GM19193 (cell line): ENCODE measurements around the gene DQX1.

Source experiments
- POLR2A ChIP-seq: IDR thresholded peaks from 4 replicates; pipeline ENCODE4 v1.6.1; 2011; ENCODE audit not compliant: insufficient read depth, insufficient read length; ENCODE audit errors: extremely low read depth

The DQX1 gene

DNA sequence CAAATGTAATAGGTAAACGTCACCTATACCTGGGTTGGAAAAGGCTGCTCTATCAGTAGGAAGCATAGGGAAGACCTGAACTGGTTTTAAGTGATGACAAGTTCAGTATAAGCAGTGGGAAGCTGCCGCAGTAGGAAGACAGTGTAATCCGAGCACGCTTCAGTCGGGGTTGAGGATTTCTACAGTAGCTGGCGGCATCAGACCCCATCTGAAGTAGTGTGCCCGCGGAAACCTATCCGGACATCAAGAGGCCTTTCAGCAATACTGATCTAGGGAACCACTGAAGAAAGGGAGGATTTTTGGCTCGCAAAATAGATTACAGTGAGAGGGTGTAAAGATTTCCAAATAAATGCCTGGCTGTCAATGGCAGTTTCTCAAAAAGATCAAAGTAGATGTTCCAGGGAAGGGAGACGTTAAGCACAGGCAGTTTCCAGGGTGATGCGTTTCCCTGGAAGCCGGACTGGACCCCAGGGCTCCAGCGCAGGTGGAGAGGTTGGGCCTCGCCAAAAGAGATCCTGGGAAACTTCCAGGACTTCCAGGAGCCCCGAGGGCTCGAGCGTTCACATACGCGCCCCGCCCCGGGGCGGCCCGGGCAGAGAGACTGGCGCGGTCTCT lies 22.4 kb upstream of the DQX1 start:
- TF ChIP-seq POLR2A: no peak

DNA sequence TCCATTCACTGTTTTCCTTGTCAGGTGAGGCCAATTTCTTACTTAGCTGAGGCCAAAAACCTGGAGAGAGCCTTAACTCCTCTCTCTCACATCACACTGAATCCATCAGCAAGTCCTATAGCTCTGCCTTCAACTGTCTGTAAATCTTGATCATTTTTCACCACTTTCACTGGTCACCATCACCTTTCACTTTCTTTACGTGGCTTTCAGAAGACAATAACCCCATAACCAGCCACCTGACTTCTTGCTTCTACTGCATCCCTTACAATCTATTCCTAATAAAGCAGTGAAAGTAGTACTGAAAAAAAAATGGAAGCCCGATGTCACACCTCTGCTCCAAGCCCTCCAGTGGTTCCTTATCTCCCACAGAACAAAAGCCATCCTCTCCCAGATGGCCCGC lies 20.0 kb upstream of the DQX1 start:
- no peak for TF ChIP-seq POLR2A

DNA sequence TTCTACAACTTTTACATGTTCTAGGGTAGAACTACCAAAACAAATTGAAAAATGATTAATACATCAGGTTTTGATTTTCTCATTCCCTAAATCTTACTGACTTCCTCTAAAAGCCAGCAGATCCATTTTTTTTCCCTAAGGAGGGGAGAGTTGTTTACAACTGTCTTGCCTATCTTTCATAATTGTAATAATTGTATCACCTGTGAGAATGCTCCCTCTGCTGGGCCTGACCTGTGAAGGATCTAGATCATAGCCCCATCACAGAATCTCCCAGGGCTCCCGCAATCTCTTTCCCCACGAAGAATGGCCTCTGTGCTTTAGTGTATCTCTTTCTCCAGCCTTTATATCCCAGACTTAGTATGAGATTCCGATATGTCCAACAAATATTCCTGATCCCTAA lies 18.6 kb upstream of the DQX1 start:
- TF ChIP-seq POLR2A: no peak

GRCh38 chr2:74542978-74543377 lies 16.9 kb upstream of the DQX1 start:
- TF ChIP-seq POLR2A: no peak

GRCh38 chr2:74540291-74540690 lies 14.3 kb upstream of the DQX1 start:
- TF ChIP-seq POLR2A: no peak

DNA sequence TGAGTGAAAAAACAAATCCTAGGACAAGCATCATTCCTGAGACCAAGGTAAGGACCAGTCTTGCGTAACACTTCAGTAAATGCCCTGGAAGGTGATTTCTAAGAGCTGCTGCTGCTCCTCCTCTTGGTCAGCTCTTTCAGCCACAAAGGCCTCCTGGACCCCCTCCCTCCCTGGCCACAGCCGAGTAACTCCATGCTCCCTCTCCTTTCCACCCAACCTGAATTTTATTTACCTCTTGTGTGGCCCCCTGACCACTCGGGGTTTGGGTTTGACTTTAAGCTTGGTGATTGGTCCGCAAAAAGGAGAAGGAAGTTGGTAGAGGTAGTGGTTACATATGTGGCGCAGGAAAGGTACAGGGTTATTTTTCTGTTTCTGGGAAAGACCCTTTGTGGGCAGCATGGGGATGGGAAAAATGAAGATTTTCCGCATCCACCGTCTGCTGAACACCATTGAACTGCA lies 12.9 kb upstream of the DQX1 start:
- TF ChIP-seq POLR2A: no peak

- no peak for TF ChIP-seq POLR2A
These were observed 11.1 kb upstream of the DQX1 start for GRCh38 chr2:74537140-74537539.

- no peak for TF ChIP-seq POLR2A
These were observed 10.3 kb upstream of the DQX1 start for GRCh38 chr2:74536166-74536950.

DNA sequence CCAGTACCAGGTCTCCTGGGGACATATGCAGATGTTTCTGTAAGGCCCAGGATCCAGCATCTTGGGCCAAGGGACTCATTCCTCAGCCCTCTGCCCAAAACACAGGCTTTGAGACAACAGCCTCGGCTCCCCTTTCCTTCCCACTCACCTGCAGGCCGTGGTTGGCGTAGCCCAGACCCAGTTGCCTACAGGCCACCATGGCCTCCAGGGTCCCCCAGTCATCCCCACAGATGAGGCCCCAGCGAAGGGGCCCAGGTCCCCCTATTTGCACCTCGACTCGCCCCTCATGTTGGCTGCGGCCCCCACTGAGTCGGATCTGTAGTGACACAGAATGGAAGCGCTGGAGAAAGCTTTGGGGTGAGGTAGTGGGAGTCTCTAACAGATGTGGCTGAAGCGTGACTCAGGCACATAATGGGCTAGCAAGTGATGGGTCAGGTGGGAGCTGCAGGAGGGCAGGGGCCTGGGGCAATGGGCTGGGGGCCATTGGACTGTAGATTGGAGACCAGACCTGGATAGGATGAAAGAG lies 9.5 kb upstream of the DQX1 start:
- no peak for TF ChIP-seq POLR2A

GRCh38 chr2:74534411-74534810 lies 8.4 kb upstream of the DQX1 start:
- no peak for TF ChIP-seq POLR2A

DNA sequence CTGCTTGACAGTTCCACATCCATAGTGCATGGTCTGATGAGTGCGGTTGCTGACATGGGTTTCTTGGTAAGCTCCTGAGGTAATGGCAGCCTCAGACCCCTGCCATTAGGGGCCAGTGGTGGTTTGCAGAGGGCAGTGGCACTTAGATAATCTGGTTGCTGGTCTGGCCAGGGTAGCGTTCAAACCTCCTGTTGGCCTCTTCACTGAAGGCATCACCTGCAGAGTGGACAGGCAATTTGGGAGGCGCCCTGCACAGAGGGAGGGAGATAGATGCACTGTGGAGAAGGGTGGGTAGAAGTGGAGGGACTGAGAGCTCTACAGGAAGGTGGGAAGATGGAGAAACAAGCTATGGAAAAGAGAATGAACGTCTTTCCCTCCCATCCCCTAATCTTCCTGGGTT lies 7.4 kb upstream of the DQX1 start:
- no peak for TF ChIP-seq POLR2A

- no peak for TF ChIP-seq POLR2A
These were observed 6.2 kb upstream of the DQX1 start for GRCh38 chr2:74532222-74532621.

DNA sequence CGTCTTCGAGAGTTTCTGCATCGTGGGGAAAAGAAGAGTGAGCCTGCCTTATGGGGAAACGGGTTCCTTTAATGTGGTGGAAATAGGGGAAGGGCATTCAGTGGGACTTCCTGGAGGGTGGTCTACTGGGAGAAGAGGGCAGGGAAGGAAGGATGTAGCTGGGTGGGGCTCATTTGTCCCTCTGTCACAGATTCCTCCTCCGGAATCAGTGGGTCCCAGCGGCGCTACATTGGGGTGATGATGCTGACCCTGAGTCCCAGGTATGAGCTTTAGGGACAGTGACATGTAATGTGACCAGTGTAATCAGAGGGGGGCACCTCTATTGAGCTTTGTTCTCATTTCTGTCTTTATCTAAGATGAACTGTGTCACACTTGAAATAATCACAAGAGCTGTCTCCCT lies 5.6 kb upstream of the DQX1 start:
- no peak for TF ChIP-seq POLR2A

DNA sequence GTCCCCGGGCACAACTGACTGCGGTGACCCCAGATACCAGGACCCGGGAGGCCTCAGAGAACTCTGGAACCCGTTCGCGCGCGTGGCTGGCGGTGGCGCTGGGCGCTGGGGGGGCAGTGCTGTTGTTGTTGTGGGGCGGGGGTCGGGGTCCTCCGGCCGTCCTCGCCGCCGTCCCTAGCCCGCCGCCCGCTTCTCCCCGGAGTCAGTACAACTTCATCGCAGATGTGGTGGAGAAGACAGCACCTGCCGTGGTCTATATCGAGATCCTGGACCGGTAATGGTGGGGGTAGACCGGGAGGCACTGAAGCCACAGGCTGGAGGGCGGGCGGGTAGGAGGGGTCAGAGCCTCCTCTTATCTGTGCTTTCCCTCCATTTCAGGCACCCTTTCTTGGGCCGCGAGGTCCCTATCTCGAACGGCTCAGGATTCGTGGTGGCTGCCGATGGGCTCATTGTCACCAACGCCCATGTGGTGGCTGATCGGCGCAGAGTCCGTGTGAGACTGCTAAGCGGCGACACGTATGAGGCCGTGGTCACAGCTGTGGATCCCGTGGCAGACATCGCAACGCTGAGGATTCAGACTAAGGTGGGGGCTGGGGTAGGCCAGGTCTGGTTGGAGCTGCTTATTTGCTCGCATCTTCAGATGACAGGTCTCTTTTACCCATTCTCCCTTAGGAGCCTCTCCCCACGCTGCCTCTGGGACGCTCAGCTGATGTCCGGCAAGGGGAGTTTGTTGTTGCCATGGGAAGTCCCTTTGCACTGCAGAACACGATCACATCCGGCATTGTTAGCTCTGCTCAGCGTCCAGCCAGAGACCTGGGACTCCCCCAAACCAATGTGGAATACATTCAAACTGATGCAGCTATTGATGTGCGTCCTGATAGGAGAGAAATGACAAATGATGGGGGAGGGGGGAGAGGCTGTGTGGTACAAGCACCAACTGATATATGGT lies 4.5 kb upstream of the DQX1 start:
- TF ChIP-seq POLR2A: peak; percentile 51
